ENCODE results near the gene GIPC2. TPM values are rescaled to one million over a fixed set of nuclear protein-coding genes. Genes with fewer than 3 reads are reported as not detected.
A peak's percentile ranks its signal among the peaks of the same experiment; 100 is the strongest.

Gene GIPC2
- total and polyA plus RNA-seq, 7 donors: 0.99 to 23.8 (median 2.5) TPM

- TF ChIP-seq EP300 (IDR thresholded peaks at IDR 0.05) (no peak), POLR2AphosphoS5 (IDR thresholded peaks at IDR 0.05) (no peak), POLR2A (IDR thresholded peaks at IDR 0.05) (no peak), CTCF (IDR thresholded peaks at IDR 0.05) (no peak)
- Histone ChIP-seq H3K36me3 (no peaks in the 10 kb centered on the region), H3K9me3 (no peaks in the 10 kb centered on the region), H3K27me3 (no peaks in the 10 kb centered on the region), H3K4me1 (peaks cover 0 to 9% (median 4%) of the 10 kb centered on the region in 4 donors), H3K4me3 (no peak overlapping the region), H3K27ac (no peak overlapping the region)
- intact Hi-C loops (cut with DNase I): no loop called here
- WGBS, 2 donors: 88 to 90% methylated on average over 3 of the region's 3 CpGs
- DNase-seq: no peak
Measured at GRCh38 chr1:78171736-78172590, 126.2 kb downstream of the GIPC2 start.

- TF ChIP-seq EP300 (IDR thresholded peaks at IDR 0.05) (no peak), CTCF (IDR thresholded peaks at IDR 0.05) (no peak), POLR2AphosphoS5 (IDR thresholded peaks at IDR 0.05) (no peak), POLR2A (IDR thresholded peaks at IDR 0.05) (no peak)
- intact Hi-C loops (cut with DNase I): no loop called here
- Histone ChIP-seq H3K9me3 (no peaks in the 10 kb centered on the region), H3K4me1 (peaks cover 0 to 9% (median 4%) of the 10 kb centered on the region in 4 donors), H3K27me3 (no peaks in the 10 kb centered on the region), H3K27ac (no peak overlapping the region), H3K36me3 (no peaks in the 10 kb centered on the region), H3K4me3 (no peak overlapping the region)
- WGBS, 2 donors: 8 to 41% methylated on average over 3 of the region's 3 CpGs
- peak; percentile 65 for DNase-seq
Measured at GRCh38 chr1:78176448-78176847, 130.7 kb downstream of the GIPC2 start.

- Histone ChIP-seq H3K9me3 (no peaks in the 10 kb centered on the region), H3K27ac (no peak overlapping the region), H3K36me3 (no peaks in the 10 kb centered on the region), H3K4me1 (peaks cover 0 to 9% (median 4%) of the 10 kb centered on the region in 4 donors), H3K27me3 (no peaks in the 10 kb centered on the region), H3K4me3 (no peak overlapping the region)
- no peak for DNase-seq
- intact Hi-C loops (cut with DNase I): no loop called here
- WGBS, 2 donors: 28 to 65% methylated on average over 3 of the region's 3 CpGs
- no peak for TF ChIP-seq EP300 (IDR thresholded peaks at IDR 0.05)
- TF ChIP-seq POLR2A (IDR thresholded peaks at IDR 0.05): no peak
- TF ChIP-seq CTCF (IDR thresholded peaks at IDR 0.05): no peak
- no peak for TF ChIP-seq POLR2AphosphoS5 (IDR thresholded peaks at IDR 0.05)
Measured at GRCh38 chr1:78177708-78178270, 132.0 kb downstream of the GIPC2 start.

- no peaks in the 10 kb centered on the region for H3K9me3 ChIP-seq
- H3K4me1 ChIP-seq: peaks cover 0 to 9% (median 4%) of the 10 kb centered on the region in 4 donors
- 90 to 93% methylated on average over 4 of the region's 4 CpGs for WGBS, 2 donors
- TF ChIP-seq POLR2A (IDR thresholded peaks at IDR 0.05) (no peak), CTCF (IDR thresholded peaks at IDR 0.05) (no peak), EP300 (IDR thresholded peaks at IDR 0.05) (no peak), POLR2AphosphoS5 (IDR thresholded peaks at IDR 0.05) (no peak)
- H3K36me3 ChIP-seq: no peaks in the 10 kb centered on the region
- no peak for DNase-seq
- no peak overlapping the region for H3K4me3 ChIP-seq
- intact Hi-C loops (cut with DNase I): no loop called here
- no peak overlapping the region for H3K27ac ChIP-seq
- no peaks in the 10 kb centered on the region for H3K27me3 ChIP-seq
Measured at GRCh38 chr1:78178816-78179215, 133.1 kb downstream of the GIPC2 start.

Data from sigmoid colon (tissue), 7 donors.